ENCODE data around the gene PPFIBP2. TPM values are rescaled to one million over a fixed set of nuclear protein-coding genes. Genes with fewer than 3 reads are reported as not detected.

Gene PPFIBP2
- total RNA-seq, 1 experiment from 2014 or later: 1.2 TPM

DNA sequence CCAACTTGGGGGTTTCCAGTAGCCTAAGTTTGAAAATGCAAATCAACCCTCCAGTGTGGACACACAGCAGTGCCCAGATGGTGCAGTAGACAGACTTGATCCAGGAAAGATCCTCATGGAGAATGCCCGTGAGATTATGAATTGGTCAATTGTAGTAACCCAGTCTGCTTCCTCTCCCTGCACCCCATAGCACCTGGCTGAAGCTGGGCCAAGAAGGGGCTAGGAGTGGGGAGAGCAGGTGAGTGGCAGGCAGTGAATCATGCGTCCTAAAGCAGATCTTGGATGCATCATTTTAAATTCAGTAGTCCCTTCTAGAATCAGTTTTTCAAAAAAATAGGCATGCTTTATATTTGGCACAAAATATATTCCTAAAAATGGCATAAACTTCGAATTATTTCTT lies 107.3 kb downstream of the PPFIBP2 start:
- no peak for DNase-seq (ENCODE audit: low read depth)

DNA sequence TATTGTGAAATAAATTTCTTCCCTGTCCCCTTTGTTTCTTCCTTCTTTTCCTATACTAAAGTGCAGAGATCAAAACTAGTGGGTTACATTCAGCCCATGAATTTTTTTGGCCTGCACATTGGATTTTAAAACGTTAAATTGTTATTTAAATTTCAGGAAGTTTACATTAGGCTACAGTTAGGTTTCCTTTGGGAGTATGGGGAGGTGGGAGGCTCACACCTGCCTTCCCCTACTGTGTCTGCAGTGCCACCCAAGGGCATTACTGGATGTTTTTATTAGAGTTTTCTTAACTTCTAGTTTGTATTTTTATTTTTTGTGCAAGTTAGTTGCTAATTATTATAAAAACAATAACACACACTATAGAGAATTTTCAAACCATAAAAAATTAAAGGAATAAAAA lies 107.8 kb downstream of the PPFIBP2 start:
- DNase-seq (ENCODE audit: low read depth): no peak

DNA sequence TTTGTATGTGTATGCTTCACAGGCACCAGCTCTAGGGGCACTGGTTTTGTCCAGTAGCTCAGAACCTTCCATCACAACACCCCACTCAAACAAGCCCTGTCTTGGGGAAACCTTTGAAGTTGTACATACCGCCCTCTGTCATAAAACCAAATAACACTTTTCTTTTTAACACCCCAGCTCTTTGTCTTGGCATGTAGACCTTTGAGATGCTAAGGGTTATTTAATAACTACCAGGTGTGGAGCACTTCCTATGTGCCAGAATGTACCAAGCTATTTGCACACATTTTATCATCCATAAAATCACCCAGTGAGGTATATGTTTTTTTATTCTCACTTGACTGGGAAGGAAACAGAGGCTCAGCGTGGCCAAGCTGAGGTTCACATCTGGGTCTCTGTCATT lies 108.9 kb downstream of the PPFIBP2 start:
- no peak for DNase-seq (ENCODE audit: low read depth)

DNA sequence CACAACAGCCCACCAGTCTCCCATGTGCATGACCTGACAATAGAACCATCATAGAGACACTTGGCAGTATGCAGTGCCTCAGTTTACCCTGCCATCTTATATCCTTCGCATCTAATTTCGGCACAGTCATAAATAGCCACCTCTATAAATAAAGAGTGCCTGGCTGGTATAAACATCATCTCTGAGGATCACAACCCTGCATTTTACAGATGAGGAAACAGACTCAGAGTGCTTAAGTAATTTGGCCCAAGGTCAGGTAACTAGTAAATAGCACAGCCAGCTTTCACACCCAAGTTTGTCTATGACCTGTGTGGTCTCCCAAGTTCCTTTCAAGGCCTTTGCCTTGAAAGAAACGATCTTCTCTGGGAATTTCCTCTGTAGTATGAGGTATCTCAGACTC lies 114.9 kb downstream of the PPFIBP2 start:
- no peak for DNase-seq (ENCODE audit: low read depth)

DNA sequence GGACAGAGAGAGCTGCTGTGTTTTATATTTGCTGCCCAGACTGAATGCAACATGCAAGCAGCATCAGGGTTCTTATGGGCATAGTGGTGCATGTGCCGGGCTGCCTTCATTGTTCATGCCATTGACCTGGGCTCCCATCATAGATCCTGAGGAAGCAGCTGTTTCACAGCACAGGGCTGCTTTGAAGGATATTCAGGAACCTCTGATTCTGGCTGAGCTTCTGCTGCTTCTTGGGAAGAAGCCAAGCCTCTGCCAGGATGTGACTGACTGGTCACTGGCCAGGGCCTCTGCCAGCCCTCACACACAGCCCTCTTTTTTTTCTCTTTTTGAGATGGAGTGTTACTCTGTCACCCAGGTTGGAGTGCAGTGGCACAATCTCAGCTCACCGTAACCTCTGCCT lies 116.2 kb downstream of the PPFIBP2 start:
- DNase-seq (ENCODE audit: low read depth): peak; percentile 51

DNA sequence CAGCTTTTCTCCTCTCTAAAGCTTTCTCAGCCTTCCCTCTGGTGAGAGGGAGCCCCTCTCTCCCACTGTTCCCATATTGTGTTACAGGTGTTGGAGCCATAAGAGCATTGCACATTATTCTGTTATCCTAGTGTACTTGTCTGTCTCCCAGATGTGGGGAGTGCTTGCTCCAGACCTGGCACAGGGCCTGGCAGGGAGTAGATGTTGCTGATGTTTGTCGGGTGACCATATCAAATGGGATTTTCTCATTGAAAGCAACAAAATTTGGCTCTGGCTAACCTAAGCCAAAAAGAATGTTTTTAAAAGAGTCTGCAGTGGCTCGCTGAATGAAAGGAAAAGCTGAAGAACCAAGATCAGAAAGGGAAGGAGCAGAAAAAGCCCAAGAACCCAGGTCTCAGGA lies 118.4 kb downstream of the PPFIBP2 start:
- DNase-seq (ENCODE audit: low read depth): no peak

DNA sequence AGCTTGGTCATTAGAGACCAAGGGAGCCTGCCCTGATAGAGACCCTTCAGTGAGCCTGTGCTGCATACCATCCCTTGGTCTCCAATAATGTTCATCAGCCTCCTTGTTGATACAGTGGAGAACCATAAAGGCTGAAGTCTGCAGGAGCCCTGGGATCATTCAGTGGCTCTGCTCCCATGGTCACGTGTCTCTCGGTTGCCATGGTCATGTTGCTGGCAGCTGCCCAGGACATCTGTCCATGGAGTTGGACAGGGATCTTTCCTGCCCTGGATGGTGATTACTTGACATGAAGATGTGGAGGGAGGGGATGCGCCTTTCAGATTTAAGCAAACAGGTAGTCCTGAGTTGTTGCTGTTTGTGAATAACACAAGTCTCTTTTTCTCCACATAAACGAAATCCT lies 121.3 kb downstream of the PPFIBP2 start:
- DNase-seq (ENCODE audit: low read depth): no peak

DNA sequence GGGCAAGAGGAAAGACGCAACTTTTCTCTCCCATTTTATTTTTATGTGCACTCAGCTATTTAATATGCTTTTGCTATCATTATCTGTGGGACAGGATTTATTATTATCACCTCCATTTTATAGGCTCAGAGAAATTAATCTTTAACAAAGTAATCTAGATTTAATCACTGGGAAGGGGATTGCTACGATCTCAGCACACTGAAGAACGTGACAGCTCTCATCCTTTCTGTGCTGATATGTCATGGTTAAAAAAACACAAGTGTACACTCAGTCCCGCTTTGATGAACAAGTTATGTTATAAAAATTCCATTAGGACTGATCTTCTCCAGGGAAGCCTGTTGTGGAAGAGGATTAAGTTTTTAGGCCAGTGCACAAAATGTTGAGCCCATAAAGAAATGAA lies 121.9 kb downstream of the PPFIBP2 start:
- no peak for DNase-seq (ENCODE audit: low read depth)

DNA sequence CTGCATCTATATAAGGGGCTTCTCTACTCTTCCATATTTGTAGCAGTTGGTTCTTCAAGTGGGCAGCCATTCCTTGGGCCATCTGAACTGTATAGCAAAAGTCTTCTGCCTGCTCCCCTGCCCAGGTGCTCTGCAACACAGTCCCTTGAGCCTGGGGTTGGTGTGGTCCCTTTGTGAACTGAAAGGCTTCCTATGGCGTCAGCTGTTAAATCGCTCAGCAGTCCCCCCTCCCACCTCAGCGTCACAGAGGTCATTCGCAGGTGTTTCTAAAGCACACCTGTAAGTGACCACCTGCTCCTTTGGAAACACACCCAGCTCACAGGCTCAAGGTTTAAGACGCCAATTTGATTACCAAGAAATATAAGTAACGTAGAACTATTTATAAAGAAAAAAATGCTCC lies 122.6 kb downstream of the PPFIBP2 start:
- DNase-seq (ENCODE audit: low read depth): no peak

DNA sequence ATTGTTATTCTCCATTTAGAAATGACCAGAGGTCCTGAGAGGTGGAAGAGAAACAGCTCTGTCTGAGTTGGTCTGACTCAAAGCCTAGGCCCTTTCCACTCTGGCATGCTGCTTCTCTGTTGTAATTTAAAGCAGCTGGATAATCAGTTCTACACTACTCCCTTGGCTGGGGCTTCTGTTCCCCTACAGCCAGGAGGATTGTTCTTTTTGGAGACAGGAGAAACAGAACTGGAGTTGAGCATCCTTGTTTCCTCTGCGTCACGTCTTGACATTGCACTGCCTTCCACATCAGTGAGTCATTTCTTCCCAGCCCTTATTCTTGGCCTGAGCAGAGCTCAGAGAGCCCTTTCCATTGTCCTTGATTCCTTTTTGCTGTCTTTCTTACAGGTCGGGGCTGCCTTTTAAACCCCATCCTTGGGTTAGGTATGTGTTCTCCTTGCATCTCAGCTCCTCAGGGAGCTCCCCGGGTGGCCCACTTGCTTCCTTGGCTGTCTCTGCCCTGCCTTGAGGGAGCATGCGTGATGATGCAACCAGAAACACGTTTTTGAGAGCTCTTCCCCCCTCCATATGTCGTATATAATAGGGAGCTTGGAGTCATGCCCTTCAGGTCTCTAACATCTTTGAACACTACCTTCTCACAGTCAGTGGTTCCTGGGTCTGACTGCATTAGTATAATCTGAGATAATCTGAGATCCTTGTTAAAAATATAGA lies 123.8 kb downstream of the PPFIBP2 start:
- peak; percentile 69 for DNase-seq (ENCODE audit: low read depth)

DNA sequence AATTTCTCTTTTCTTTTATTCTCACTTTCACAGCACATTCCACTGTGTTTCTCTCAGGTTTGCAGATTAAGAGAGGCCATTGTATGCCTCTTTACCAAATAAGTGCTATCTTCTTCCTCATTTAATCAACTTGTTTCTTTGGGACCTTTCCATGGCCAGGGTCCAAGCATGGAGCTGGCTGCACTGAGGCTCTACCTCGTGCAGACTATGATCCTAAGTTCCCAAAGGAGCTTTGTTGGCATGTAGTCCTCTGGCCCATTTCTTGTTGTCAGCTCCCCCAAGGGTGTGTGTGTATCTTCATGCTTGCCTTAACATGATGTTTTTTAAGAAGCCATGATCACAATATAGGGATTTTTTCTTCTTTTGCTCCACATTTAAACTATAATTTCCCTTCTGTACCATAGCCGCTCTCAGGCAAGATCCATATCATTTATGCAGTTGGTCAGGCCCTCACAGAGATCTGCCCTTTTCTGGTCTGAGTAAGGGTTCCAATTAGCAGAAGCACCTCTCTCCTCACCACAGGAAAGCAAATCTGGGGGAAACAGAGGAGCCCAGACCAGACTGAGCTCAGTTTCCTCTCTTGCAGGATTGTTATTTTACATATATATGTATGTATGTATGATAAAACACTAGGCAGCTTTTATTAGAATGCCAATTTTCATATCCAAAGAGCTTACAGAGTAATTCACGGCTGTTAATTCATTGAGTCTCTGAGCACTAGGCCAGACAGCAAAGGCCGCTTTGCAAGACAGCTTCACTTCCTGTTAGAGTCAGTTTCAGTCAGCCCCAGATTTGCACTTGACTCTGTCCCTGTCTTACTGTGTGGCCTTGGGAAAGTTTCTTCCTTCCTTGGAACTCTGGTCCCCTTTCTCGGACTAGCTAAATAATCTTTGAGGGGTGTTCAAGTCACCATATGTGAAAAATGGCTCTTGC lies 125.2 kb downstream of the PPFIBP2 start:
- no peak for DNase-seq (ENCODE audit: low read depth)

DNA sequence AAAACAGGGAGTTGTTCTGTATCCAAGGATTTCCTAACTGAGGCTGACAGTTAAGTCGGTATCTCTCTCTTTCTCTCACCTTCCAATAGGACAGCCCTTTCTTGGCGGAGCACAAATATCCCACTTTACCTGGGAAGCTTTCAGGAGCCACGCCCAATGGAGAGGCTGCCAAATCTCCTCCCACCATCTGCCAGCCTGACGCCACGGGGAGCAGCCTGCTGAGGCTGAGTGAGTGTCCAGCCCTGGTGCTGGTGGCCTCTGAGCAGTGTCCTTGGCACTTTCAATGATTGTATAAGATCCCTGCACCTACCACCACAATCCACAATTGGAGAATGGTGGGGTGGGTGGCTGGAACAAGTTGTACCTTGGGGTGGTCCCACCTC lies 125.8 kb downstream of the PPFIBP2 start:
- peak; percentile 29 for DNase-seq (ENCODE audit: low read depth)

DNA sequence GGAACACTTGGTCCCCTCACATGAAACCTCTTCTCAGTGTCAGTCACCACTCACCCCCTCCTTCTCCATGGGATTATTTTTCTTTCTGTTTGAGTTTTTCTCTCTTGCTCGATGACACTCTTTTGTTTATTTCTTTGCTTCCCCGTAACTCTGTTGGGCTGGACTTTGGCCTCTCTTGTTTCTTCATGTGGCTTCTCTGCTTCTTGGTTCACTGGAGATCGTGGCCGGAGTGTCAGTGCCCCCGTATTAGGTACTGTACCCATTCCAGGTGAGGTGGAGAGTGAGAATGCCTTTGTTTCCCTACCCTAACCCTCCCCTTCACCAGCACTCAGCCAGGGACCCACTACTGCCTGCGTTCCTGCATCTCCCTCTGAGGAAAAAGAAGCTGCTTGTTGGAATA lies 127.0 kb downstream of the PPFIBP2 start:
- DNase-seq (ENCODE audit: low read depth): no peak

DNA sequence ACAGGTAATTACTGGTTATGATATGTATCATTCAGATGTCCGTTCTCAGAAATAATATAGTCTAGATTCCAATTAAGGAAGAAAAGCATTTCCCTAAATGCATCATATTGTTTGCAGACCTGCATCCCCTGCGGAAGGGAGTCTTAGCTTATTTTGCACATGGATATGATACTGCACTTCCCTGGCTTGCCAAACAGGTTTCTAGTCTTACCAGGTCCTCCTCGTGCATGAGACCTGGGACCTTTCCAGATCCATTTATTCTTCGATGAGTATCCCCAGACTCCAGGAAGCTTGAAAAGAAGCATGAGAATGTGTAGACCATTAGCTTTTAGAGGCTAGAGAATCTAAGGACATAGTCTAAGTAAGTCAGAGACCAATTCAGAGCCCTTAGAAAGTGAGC lies 128.9 kb downstream of the PPFIBP2 start:
- DNase-seq (ENCODE audit: low read depth): no peak

DNA sequence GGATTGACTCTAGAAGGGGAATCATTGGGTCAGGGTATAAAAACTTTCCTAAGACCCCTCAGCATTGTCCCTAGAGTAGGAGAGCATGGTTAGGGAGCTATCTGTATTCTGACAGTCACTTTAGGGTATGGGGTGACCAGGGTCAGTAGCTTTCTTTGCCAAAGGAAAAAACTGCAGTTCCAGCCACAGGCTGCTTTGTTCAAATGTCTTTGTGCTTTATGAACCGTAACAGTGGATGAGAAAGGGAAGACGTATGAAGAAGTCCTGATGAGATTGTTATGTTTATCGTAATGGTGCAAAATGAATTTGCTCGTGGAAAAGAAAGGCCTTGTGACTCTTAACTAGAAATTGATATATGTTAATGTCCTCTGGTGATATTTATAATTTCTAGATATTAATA lies 129.5 kb downstream of the PPFIBP2 start:
- DNase-seq (ENCODE audit: low read depth): no peak

DNA sequence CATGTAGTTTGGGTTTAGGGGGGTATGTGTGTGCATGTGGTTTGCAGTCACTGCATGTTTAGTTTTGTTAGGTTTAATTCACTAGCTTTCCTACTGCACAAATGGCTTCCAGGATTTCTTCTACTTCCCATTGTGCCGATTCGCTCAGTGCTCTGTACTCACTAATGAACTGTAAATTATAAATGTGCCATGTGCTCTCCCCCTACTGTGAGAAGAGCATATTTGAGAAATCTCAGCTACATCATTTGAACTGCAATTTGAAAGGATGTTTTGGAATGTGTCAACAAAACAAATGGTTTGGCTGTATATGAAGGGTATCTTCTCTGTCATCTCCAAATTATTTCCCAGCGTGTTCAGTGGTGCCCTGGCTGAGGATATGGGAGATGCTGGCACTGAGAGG lies 131.4 kb downstream of the PPFIBP2 start:
- no peak for DNase-seq (ENCODE audit: low read depth)

DNA sequence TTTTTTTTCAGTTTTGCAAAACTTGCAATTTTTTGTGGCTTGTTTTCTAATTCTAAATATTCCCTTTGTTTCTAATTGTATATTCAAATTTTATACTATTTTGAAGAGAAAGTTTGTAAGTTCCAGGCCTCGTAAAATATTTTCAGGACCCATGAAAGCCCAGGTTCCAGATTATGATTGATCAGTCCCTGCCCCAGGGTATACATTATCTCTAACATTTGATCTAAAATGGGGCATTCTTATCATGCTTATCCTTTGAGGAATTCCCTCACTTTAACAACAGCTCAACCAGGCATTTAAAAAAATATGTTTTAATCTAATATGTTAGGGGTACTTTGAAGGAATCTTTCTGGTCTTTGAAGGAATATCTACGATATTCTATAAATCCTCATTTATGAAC lies 133.1 kb downstream of the PPFIBP2 start:
- no peak for DNase-seq (ENCODE audit: low read depth)

DNA sequence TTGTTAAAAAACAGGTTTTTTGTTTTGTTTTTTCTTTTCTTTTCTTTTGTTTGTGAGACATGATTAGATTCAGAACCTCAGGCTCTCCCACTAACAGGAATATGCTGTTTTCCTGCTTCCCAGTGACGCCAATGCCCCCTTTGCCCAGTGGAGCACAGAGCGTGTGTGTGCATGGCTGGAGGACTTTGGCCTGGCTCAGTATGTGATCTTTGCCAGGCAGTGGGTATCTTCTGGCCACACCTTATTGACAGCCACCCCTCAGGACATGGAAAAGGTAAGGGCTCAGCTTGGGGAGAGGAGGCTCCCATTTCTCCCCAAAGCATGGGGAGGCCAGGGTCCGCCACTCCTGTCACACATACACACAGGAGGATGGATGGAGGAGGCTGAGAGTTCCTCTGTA lies 134.5 kb downstream of the PPFIBP2 start:
- no peak for DNase-seq (ENCODE audit: low read depth)

DNA sequence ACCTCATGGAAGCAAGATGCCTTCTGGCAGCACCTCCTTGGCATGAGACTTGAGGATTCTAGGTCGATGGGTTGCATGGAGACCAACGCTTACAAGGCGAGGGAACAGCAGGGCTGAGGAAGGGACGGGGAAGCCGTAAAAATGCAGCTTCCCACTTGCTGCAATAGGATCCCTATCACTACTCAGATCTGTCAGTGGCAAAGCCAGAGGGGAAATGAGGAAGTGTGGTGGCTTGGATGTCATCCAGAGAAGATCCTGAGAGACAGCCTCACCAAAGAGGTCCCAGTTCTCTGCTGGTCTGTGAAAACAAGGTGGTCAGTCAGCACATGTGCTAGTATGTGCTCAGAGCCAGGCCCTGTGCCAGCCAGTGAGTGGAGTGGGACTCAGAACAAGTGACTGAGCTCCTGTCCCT lies 137.3 kb downstream of the PPFIBP2 start:
- peak; percentile 83 for DNase-seq (ENCODE audit: low read depth)

DNA sequence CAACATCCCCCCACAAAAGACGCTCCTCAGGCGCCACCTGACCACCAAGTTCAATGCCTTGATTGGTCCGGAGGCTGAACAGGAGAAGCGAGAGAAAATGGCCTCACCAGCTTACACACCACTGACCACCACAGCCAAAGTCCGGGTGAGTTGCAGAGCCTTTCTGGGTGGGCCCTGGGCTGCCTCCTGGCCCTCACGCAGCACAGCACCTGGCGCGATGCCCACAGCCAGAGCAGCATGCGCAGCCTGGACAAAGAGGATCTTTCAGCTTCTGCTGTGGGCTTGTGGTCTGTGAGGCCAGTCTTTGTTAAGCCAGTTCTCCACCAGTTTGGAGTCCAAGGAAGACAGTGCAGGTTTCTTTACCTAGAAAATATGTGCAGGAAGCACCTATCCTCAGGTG lies 137.9 kb downstream of the PPFIBP2 start:
- no peak for DNase-seq (ENCODE audit: low read depth)

DNA sequence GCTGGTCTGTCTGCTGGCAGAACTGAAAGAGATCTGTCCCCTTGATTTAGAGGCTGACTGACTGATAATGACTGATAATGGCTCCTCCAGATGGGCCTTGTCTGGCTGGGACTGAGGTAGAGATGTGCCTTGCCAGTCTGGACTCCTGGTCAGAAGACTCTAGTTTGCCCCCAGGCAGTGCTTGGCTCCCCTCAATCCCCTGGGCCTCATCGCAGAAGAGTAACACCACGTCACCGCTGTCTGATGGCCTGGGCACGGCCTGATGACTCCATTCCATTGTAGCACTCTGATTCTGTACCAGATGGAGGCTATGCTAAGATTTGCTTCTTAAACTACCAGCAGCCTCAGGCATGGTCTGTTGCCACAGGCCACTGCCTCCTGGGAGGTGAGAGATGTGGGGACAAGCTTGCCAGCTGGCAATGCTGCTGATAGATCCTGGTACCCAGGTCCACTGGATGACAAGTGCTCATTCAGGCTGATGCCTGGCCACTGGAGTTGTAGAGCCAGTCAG lies 140.5 kb downstream of the PPFIBP2 start:
- DNase-seq (ENCODE audit: low read depth): no peak

Data from HT1080 (cell line).